HG03280 (cell line): ENCODE measurements around the gene RPTOR.
"Not testable (repeated sequence)": the region's sequence is repeated elsewhere in the genome, so short reads cannot be mapped to it uniquely, and the experiment has no call there.

ENCODE experiments used
- ATAC-seq: cut with Tn5 transposase; IDR thresholded peaks from one replicate; pipeline ENCODE4 v1.9.1; 2021; ENCODE audit warnings: mild to moderate bottlenecking, moderate library complexity; ENCODE audit not compliant: unreplicated experiment

Gene RPTOR

GRCh38 chr17:80811181-80812105 lies 266.8 kb downstream of the RPTOR start:
- no peak for ATAC-seq

DNA sequence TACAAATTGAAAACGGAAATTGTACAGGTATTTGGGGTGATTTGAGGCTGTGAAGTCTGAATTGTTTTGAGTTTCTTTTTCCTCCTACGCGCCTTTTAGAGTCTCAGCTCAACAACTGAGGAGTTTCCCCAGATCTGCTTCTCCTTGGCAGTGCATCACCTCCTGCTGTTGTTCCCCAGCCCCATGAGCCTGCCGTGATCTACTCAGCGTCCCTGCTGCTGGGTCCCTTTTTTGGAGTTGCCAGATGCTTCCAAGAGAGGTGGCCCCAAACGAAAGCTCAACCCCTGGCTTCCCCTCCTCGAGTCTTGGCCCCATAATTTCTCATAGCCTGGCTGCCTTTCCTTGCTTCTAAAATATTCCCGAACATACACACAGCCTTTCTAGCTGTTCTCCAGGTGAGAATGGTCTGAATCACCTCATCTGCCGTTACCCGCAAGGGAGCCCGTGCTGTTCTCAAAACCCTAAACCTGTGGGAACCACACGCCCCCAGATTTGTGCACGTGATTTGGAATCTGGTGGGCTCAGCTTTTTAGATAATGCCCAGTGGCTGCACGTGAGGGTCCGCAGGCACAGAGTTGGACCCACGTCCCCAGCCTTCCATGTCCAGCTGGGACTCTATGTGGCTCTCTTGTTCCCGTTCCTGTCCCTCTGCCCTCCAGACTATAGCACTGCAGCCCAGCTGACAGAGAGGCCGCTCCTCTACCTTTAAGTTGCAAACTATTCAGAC lies 267.9 kb downstream of the RPTOR start:
- ATAC-seq, result no peak

DNA sequence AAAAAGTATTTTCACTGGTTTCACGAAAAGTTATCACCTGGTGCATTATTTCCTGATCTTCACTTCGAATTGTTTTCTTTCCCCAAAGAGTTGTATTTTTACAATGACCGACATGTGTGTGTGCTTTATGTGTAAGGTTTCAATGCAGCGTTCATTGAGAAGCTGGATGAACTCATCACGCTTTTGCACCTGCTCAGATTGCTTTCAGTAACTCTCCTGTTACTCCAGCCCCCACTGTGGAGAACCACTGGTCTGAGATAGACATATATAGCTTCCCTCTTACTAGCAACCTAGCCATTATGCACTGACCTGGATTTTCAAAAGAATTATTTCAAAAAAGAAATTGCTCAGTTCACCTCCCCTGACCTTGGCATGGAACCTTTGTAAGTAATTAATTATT lies 268.7 kb downstream of the RPTOR start:
- no peak for ATAC-seq

DNA sequence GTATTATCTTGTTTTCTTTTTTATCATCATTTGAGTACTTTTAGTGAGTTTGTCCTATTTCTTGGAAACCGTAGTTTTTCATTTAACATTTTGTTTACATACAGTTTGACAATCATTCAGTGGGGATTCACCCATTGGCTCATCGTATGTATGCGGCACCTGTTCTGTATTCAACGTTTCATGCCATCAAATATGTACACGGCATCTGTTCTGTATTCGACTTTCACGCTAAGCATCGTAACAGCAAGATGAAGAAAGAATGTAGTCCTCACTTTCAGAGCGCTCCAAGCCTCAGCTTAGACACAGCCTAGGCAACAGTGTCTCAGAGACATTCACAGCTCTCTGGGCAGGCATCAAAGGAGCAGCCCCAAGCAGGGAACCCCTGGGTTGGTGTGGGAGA lies 269.9 kb downstream of the RPTOR start:
- ATAC-seq, result no peak

GRCh38 chr17:80815151-80815681 lies 270.6 kb downstream of the RPTOR start:
- ATAC-seq, result no peak

DNA sequence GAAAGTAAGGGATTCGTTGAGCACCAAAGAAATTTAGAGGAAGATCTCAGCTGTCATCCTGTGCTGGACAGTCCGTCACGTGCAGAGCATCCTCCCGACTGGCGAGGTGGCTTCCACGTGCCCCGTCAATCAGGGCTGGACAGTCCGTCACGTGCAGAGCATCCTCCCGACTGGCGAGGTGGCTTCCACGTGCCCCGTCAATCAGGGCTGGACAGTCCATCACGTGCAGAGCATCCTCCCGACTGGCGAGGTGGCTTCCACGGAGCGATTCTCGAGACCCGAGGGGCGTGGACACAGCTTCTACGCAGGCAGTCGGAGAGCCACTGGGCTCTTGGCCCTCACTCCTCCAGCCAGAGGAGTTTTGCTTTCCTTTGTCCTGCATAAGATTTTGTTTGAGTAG lies 271.1 kb downstream of the RPTOR start:
- not testable (repeated sequence) for ATAC-seq

- ATAC-seq, result no peak
Measured at GRCh38 chr17:80816241-80817103, 271.8 kb downstream of the RPTOR start.

GRCh38 chr17:80817321-80817845 lies 272.7 kb downstream of the RPTOR start:
- ATAC-seq, result no peak

DNA sequence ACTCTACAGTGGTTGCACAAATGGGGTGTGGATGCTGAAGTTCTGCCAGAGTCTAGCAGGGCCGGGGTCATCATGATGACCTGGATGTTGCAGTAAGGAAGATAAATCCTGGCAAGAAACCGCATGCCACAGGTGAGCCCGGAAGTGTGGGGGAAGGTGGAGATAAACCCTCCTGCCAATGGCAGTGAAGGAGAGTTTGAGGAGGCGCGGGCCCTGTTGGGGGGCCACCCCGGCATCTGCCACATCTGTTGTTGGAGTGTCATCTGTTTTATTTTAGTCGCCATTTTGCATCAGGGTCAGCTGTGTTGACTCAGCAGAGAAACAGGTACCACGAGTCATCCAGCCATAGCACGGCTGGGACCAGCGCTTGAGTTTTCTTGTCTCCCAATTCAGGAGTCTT lies 273.2 kb downstream of the RPTOR start:
- ATAC-seq, result no peak

- no peak for ATAC-seq
Measured at GRCh38 chr17:80818871-80819270, 274.2 kb downstream of the RPTOR start.

GRCh38 chr17:80819422-80820164 lies 275.0 kb downstream of the RPTOR start:
- no peak for ATAC-seq

DNA sequence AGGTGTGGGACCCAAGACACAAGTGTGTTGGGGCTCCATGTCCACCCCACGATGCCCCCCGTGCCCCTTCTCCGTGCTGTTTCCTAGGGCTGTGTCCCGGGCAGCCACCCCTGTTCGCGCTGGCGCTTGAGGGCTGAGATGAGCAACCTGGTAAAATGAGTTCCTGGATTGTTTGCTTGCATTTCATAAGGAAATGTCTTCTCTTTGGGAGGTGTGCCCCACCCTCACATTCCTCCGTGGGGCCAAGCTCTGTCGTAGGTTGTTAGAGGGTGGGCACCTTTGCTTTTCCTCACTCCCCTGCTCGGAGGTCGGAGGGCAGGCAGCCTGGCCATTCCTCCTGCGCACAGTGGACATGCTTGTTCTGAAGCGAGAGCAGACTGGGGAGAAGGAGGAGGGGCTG lies 275.7 kb downstream of the RPTOR start:
- no peak for ATAC-seq

DNA sequence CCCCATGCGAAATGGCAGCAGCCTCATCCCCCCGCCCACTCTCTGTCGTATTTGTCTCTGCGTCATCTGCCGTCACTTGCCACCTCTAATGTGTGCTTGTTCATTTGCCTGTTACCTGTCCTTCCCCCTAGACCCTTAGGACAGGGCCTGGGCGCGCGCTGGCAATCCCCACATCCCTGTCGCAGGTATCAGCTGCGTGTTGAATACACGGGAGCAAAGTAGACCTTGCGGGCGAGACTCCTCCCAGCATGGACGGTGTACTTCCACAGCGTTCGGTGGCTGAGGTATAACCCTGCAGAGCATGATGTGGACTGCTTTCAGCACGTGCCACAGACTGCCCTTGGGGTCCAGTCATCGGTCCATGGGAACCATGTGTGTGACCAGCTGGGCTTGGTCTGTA lies 276.9 kb downstream of the RPTOR start:
- no peak for ATAC-seq

- ATAC-seq, result no peak
Measured at GRCh38 chr17:80822021-80822699, 277.5 kb downstream of the RPTOR start.

DNA sequence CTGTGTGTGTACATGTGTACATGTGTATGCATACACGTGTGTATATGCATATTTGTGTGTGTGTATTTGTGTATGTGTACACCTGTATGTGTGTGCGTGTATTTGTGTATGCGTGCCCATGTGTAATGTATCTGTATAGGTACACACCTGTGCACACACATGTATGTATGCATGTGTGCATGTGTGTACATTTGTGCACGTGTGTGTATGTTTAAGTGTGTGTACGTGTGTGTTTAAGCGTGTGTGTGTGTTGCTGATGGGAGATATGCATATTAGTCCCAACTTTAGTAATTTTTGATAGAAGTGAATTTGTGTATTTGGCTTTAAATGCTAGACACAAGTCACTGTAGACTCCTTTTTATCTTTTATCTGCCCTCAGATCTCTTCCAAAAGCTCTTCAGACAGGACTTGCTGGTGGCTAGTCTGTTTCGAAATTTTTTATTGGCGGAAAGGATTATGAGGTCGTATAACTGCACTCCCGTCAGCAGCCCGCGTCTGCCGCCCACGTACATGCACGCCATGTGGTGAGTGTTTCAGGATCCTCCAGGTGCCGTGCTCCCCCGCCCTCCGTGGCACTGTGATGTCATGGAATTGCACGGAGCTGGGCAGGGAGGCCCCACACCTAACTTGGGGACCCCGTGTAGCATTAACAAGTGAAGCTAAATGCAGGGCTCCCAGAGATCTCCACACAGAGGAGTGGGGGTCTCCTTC lies 278.2 kb downstream of the RPTOR start:
- ATAC-seq, result no peak

- no peak for ATAC-seq
Measured at GRCh38 chr17:80824549-80825470, 280.2 kb downstream of the RPTOR start.

DNA sequence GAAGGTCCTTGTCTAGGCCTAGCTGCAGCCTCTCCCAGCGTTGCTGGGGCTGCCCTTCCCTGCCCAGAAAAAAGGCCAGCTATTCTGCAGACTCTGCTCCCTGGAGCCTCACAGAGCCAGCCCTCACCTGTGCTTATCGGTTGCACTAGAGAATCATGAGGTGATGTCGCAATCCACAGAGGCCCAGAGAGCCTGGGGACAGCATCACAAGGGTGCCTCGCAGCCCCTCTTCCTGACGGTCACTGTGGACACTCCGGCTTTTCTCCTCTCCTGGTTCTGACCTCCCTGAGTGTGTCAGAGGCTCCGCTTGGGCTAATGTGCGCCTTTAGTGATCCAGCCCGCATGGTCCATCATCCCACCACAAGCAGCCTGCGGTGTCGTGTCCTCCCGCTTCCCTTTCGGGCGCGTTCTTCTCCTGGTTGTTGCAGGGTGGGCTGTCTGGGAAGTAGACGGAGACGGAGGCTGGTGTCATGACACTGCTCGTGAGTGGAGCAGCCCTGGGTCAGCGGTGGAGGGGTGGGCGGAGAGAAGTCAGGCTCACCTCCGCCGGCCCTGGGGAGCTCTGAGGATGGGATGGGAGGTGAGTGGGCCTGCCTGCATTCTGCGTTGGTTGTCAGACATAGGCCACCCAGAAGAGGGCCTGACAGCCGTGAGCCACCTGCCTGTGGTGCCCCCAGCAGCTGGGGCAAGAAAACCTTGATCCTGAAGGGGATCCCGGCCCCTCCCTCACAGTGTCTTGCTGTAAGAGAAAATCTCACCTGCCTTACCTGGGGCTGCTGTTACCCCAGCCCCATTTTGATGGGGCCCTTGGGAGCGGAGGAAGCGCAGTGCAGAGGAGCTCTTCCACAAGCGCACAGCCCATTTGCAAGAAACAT lies 281.1 kb downstream of the RPTOR start:
- ATAC-seq, result no peak
